ENCODE data around the gene NUP205.
"Not testable (repeated sequence)": the region's sequence is repeated elsewhere in the genome, so short reads cannot be mapped to it uniquely, and the experiment has no call there.

Gene NUP205

DNA sequence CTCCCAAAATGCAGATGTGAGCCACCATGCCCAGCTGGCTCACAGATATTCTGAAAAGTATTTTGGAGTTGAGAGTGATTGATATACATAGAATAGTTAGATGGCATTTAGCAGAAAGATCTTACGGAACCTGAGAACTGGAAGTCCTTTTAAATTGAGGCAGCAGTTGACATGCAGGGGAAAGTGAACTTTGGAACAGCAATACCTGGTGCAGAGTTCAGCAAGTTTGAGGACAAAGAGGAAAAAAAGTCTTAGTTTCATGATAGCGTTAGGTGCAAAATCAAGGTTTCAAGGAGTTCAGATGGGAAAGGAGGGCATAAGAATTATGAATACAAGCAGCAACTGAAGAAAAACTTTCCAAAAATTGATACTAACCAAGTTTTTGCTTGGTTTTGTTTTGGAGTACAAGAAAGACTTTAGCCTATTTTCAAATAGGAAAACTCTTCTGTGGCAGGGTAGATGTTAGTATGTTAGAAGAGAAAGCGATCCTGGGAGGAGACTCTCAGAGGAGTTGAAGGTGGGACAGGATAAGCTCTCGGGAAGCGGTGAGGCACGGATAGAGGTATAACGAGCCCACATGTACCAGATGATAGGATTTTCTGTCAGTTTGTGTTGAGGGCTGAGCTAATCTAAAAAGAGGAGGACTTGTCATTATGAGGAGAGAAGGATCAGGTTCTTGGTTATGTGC lies 76.6 kb downstream of the NUP205 start:
- no peak for DNase-seq

DNA sequence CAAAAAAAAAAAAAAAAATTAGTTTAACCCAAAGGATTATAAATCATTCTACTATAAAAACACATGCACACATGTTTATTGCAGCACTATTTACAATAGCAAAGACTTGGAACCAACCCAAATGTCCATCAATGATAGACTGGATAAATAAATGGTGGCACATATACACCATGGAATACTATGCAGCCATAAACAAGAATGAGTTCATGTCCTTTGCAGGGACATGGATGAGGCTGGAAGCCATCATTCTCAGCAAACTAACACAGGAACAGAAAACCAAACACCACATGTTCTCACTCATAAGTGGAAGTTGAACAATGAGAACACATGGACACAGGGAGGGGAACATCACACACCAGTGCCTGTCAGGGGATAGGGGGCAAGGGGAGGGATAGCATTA lies 82.0 kb downstream of the NUP205 start:
- not testable (repeated sequence) for DNase-seq

DNA sequence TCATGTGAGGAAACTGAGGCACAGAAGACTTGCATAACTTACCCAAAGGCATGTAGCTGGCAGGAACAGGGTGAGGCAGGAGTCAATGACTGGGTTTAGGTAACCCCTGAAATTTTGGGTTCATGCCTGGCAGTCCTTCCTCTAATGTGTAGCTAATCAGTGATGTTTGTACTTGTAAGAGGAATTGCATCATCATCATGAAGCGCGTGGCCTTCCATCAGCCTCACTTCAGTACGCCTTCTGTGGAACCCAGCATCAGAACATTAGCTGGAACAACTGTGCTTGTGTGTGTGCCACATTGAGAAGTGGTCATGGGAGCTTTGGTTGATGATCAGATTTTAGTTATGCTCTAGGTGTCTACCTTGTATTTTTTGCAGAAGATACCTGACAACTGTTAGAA lies 86.4 kb downstream of the NUP205 start:
- no peak for DNase-seq

DNA sequence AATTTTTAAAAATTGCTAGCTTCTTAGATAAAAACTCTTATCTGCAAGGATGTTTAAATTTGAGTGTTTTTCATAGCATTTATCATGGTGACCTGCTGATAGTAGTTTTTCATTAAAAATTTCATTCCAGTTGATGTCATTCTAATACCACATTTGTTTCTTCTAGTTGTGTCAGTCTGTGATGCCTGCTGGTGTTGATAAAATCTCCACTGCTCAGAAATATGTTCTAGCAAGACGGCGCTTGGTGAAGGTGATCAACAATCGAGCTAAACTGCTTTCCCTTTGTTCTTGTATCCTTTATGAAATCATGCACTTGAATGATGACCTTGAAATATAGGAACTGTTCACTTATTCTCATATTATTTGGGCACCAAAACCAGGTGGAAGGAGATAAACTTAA lies 87.0 kb downstream of the NUP205 start:
- no peak for DNase-seq

DNA sequence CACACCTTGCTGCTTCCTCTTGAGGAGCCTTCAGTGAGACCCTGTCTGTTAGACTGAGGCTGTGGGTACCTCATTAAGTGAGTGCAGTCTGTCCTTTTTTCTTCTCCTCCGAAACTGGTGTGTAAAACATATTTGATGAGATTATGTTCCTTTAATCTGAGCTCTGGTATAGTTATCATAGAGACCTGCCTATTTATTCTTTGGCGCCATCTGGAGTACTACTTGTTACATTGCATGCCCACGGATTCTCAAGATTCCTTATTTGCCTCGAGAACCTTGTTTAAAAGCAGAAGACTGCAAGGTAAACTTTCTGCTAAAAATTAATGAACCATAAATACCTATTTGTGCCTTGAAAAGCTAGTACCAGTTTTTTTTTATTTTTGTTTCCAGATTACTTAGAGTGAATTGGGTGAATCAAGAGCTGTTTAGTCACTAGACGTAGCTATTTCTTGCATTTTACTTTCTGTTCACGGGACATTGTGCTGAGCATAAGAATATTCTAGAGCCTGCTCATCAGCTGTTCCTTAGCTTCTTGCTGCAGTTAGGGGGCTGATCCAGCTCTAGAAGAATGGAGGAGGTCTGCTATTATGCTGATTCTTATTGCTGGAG lies 87.7 kb downstream of the NUP205 start:
- peak; percentile 10 to 62 for DNase-seq

DNA sequence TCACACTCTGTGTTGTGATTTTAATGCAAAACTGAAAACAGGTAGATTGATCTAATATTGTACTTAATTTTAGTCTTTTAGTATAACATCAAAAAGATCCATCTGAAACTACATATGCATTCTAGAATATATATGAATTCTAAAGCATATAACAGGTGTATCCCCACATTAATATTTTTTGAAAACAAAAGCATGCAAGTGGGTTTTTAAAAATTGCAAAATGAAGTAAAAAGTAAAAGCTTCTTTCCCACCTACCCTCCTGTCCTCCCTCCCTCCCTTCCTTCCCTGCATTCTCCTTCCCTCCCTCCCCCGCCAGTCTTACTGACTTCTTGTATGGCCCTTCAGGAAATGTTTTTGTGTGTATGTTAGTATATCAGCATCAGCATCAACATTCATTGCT lies 90.0 kb downstream of the NUP205 start:
- DNase-seq: no peak

DNA sequence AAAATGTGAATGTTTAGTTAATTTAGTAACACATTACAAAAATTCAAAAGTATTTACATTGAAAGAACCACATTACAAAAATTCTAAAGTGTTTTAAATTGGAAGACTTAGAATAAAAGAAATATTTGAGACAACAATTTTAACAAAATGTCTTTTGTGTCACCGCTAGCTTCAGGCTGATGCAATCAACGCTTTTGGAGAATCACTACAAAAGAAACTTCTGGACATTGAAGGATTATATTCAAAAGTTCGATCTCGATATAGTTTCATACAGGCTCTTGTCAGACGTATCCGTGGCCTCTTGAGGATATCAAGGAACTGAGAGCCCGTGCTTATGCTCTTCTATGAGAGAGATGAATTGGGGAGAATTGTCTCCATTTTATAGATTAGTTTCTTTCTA lies 90.5 kb downstream of the NUP205 start:
- DNase-seq: no peak

DNA sequence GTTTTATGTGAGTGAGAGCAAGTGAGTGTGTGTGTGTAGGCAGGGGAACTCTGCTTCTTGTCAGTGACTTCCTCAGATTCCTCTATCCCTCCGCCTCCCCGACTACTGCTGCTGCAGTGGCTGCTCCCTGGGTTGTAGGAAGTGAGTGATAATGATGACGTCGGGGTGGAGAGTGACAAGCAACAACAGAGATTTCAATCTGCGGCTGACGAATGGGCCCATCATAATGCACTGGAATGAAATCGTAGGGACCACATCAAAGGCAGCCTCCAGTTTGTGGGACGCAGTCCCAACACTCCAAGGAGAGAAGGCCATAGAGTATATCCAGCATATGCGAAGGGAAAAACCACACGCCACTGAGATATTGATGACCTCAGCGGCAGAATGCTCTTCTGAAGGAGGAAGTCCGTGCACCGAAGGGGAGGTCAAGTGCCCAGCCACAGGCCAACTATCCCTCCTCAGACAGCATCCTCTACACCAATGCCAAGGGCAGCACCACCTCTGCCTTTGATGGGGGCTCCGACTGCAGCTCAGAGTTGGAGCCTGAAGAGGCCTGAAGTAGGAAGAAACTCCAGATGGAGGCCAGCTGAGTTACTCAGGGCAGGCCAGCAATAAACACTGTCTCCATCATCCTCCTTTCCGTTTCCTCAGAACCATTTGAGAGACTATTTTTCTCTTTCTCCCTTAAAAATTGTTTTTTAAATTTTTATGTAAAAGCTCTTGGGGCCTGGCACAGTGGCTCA lies 93.3 kb downstream of the NUP205 start:
- peak in 1 of 2 donors; percentile 12 for DNase-seq

DNA sequence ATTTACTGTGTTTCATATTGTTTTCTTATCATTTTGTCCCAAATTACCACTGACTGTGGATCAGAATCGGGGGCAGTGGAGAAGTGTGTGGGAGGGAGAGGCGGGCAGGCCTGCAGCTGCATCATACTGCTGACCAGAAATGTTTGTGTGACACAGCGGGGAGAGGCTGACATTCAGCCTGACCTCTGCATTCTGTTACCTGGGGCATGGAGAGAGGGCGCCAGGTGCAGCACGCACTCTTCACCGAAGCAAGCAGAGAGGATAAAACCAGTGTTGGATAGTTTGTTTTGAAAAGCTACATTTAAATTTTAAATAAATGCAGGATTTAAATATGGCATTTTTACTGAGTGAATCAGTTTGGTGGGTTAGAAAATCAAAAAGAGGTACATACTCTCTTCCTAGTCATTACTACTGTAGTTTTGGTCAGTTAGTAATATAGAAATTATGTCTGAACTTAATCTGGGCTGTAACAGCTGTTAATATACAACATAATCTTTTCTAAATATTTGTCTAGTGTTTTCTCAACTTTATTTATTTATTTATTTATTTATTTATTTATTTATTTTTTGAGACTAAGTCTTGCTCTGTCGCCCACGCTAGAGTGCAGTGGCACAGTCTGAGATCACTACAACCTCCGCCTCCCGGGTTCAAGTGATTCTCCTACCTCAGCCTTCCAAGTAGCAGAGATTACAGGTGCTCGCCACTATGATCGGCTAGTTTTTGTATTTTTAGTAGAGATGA lies 95.8 kb downstream of the NUP205 start:
- DNase-seq: no peak

DNA sequence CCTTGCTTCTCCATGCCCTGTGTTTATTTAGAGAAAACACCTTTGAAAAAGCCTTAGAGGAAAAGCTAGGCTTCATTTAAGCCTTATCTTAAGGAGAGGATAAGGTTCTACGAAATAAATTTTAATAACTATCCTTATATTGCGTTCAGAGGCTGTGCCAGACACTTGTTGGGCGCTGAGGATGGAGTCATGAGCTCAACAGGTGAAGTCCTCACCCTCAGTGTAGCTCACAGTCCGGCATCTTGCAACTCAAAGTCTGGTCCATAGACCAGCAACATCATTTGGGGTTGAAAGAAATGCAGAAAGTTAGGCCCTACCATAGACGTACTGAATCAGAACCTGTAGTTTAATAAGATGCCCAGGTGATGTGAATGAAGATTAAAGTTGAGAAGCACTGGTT lies 100.8 kb downstream of the NUP205 start:
- no peak for DNase-seq

DNA sequence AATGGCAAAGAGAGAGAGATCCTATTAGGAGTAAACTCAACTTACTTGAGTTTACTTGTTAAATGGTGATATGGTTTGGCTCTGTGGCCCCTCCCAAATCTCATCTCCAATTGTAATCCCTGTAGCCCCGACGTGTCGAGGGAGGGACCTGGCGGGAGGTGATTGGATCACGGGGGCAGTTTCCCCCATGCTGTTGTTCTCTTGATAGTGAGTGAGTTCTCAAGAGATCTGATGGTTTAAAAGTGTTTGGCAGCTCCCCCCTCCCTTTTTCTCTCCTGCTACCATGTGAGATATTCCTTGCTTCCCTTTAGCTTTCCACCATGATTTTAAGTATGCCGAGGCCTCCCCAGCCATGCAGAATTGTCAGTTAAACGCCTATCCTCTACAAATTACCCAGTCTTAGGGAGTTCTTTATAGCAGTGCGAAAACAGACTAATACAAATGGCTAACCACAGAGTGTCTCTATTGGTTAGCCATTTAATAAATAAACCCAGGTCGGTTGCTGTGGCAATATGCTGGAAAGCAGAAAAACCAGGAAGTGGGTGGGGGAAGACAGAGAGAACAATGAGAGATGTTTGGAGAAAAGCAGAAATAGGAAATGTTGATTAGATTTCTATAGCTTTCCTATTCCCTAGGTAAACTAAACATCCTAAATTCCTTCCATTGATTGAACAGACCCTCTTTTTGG lies 101.6 kb downstream of the NUP205 start:
- no peak for DNase-seq

DNA sequence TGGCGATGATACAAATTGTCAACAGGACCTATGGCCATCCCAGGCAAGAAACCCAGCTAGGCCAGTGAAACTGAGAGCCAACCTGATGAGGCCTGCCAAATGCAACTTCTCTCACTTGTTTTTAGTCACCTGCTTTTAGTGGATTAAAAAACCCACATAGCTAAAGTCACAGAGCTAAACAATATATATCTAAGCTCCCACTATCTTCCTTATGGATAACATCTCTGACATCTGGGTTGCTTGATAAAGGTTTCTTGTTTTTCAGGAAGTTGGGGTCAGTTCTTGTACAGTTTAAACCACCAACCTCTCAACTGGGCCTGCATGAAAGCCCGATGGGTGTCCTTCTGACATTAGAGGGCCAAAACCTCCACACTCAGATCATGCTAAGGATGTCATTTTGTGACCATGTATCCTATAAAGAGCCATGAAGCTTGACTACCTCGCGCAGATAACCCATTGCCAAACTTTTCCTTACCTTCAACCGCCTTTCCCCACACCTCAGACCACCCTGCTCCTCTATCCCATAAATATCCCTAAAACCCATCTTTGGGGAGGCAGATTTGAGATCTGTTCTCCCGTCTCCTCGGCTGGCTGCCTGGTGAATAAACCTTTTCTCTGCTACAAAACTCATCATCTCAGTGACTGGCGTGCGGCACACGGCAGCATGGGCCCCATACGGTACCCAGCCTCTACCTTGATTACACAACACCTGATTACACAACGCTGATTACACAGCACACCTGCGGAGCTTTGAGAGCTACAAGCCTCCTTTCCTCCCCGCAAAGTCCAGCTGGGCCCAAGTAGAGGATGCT lies 103.8 kb downstream of the NUP205 start:
- DNase-seq: no peak

DNA sequence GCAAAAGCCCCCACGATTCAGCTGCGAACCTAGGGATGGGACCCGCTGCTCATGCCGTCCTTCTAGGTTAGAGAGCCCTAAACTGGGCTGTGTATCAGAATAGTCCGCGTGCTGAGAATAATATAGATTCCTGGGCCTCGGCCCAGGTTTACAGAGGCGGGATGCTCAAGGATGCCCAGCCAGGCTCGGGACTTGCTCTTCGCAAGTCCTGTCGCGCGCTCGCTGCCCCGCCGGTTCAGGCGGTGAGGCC lies 104.3 kb downstream of the NUP205 start:
- no peak for DNase-seq

DNA sequence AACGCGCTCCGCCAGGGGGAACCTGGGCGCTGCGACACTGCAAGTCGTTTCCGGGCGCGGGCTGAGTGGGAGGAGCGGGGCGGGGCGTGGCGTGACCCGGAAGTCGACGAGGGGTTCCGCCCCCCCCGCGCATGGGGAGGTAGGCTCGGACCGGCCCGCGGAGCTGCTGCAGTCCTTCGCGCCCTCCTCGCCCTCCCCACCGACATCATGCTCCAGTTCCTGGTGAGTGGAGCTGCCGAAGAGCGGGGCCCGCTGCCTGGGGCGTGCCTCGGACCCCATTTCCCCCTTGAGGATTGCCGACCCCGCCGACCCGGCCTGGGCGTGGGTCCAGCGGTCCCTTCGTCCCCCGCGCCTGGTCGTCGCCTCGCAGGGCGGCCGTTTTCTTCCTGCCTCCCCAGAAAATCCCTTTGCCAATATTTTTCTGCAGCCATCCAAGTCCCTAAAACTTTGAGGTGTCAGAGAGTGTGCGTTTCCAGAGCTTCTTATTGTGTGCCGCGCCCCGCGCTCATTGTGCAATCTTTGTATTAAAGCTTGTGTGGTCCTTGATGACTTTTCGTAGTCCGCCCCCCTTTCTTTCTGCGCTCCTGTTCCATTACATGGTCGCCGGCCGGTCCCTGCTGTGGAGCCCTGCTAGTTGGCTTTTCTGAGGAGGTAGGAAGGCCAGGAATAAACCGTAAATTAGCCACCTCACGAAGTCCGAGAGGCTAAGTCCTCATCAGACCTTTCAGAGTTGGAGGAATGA lies 104.8 kb downstream of the NUP205 start, which contains the start of gene STMP1:
Gene STMP1, plus strand, starts transcription at position 142 of the 742 bp plus-strand sequence.
- peak; percentile 93 to 96 for DNase-seq

DNA sequence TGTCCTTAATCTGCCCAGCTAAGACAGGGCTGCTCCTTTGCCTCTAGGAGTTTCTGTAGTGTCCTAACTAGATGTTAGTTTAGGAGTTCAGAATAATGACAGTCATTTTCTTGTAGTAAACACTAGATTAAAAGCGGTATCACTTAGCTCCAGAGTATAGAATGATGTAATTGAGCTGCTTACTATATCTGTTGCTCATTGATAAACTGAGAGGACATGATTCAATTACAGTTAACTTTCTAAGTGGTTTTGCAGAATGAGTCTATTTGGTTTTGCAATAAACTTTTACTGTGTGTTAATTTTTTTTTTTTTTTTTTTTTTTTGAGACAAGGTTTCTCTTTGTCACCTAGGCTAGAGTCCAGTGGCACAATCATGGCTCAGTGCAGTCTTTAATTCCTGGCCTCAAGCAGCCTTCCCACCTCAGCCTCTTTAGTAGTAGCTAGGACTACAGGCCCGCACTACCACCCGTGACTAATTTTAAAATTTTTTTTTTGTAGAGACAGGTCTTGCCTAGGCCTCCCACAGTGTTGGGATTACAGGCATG lies 106.4 kb downstream of the NUP205 start:
- no peak for DNase-seq

DNA sequence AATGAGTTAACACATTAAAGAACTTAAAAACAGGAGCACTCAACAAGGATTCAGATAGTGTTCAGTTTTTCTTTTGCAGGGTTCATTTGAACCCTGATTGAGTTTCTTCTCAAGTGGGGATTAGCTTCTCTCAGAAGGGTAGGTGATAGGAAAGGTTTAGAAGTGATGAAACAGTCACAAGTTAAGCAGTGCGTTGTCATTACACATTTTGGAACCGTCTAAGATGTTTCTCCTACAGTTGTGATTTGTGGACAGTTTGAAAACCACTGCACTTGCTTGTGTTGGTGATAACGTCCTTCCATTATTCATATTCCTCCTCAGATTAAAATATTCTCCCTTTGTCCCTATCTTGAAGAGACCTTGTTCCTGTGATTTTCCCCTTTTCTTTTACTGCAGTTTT lies 107.3 kb downstream of the NUP205 start:
- DNase-seq: no peak

DNA sequence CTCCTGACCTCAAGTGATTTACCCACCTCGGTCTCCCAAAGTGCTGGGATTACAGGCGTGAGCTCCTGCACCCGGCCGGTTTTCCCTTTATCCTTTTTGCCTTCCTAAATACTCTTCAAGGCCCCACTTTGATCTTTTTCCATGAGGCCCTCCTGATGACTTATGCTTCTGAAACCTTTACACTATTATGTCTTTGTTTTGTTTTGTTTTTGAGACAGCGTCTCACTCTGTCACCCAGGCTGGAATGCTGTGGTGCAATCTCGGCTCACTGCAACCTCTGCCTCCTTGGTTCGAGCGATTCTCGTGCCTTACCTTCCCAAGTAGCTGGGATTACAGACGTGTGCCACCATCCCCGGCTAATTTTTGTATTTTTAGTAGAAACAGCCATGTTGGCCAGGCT lies 108.4 kb downstream of the NUP205 start:
- no peak for DNase-seq

DNA sequence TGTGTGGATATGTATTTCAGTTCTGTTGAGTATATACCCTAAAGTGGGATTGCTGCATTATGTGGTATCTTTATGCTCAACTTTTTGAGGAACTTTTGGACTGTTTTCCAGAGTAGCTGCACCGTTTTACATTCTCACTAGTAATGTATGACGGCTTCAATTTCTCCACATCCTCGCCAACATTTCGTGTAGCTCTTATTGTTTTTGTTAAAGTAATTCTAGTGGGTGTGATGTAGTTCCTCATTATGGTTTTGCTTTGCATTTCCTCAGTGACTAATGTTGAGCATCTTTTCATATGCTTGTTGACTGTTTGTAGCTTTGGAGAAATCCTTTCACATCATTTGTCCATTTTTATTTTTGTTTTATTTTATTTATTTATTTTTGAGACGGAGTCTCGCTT lies 109.1 kb downstream of the NUP205 start:
- DNase-seq: no peak

DNA sequence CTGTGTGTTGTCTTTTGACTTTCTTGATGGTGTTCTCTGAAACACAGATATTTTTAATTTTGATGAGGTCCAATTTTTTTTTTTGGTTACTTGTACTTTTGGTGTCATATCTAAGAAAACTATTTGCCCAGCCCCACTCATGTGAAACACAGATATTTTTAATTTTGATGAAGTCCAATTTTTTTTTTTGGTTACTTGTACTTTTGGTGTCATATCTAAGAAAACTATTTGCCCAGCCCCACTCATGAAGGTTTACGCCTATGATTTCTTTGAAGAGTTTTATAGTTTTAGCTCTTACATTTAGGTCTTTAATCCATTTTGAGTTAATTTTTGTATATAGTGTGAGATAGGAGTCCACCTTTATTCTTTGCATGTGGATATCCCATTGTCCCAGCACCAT lies 109.9 kb downstream of the NUP205 start:
- DNase-seq: not testable (repeated sequence)

DNA sequence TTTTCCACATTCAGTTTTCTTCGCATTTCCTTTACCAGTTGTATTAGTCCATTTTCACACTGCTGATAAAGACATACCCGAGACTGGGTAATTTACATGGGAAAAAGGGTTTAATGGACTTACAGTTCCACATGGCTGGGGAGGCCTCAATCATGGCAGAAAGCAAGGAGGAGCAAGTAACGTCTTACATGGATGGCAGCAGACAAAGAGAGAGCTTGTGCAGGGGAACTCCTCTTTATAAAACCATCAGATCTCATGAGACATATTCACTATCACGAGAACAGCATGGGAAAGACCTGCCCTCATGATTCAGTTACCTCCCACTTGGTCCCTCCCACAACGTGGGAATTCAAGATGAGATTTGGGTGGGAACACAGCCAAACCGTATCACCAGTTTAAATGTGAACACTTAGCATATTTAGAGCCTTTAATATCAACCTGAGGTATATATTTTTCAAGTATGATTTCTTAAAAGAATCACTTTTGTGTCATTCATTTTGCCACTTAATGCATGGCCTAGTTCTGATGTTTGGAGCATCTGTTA lies 111.2 kb downstream of the NUP205 start:
- not testable (repeated sequence) for DNase-seq

DNA sequence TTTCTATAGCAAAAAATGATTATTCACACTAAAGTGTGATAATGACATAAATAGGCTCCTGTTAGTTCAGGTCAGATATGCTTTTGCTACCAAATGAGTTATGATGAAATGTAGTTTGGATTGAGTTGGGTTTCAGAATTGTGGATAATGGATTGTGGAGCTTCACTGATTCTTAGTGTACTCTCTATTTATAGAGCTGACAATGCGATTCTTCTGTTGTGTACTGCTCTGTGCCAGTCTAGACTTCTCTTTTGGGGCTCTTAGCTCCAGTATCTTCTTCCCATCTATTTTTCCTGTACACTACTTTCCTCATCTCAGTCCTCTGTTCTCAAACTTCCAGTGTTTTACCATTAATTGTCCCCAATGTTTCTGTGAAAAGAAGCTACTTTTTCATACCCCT lies 112.1 kb downstream of the NUP205 start:
- DNase-seq: no peak
